H9 (cell line): Measurements from ENCODE around the gene HRC. TPM values are rescaled to one million over a fixed set of nuclear protein-coding genes. Genes with fewer than 3 reads are reported as not detected.
A peak's percentile ranks its signal among the peaks of the same experiment; 100 is the strongest.

ENCODE experiments used
- DNase-seq: peaks from one replicate; pipeline ENCODE4 v3.0.0-alpha.2; 2017
- H2AFZ ChIP-seq: one replicate; pipeline ENCODE4 v1.6.1; 2013; ENCODE audit warnings: mild to moderate bottlenecking, low read length, control low read depth, moderate library complexity
- H2AK5ac ChIP-seq: 2 replicates; pipeline ENCODE4 v1.6.1; 2013; ENCODE audit warnings: low read length, control low read depth, mixed read lengths; ENCODE audit not compliant: insufficient read length
- H2BK120ac ChIP-seq: one replicate; pipeline ENCODE4 v1.6.1; 2013; ENCODE audit warnings: low read depth, mild to moderate bottlenecking, low read length, control low read depth, inconsistent platforms; ENCODE audit not compliant: poor library complexity, severe bottlenecking
- H2BK12ac ChIP-seq: 2 replicates; pipeline ENCODE4 v1.6.1; 2013; ENCODE audit warnings: low read length, control low read depth, mixed read lengths, low read depth; ENCODE audit not compliant: insufficient read length
- H2BK15ac ChIP-seq: 2 replicates; pipeline ENCODE4 v1.6.1; 2013; ENCODE audit warnings: low read depth, low read length, control low read depth
- H2BK20ac ChIP-seq: one replicate; pipeline ENCODE4 v1.6.1; 2013; ENCODE audit warnings: low read depth, mild to moderate bottlenecking, low read length, control low read depth, inconsistent platforms; ENCODE audit not compliant: poor library complexity, severe bottlenecking
- H2BK5ac ChIP-seq: 2 replicates; pipeline ENCODE4 v1.6.1; 2013; ENCODE audit warnings: low read length, control low read depth, mixed read lengths; ENCODE audit not compliant: insufficient read length
- H3K14ac ChIP-seq: 2 replicates; pipeline ENCODE4 v1.6.1; 2013; ENCODE audit warnings: low read length, control low read depth; ENCODE audit not compliant: insufficient read depth
- H3K18ac ChIP-seq: 2 replicates; pipeline ENCODE4 v1.6.1; 2013; ENCODE audit warnings: low read depth, mild to moderate bottlenecking, mixed read lengths, low read length, control low read depth; ENCODE audit not compliant: insufficient read length
- H3K23ac ChIP-seq: 2 replicates; pipeline ENCODE4 v1.6.1; 2013; ENCODE audit warnings: low read length, control low read depth, mixed read lengths, low read depth; ENCODE audit not compliant: insufficient read length
- H3K23me2 ChIP-seq: 2 replicates; pipeline ENCODE4 v1.6.1; 2013; ENCODE audit warnings: low read depth, mild to moderate bottlenecking, mixed read lengths, low read length, control low read depth; ENCODE audit not compliant: insufficient read length, poor library complexity, severe bottlenecking
- H3K27ac ChIP-seq: 2 replicates; pipeline ENCODE4 v1.5.1; 2013; ENCODE audit warnings: low read length, control low read depth, mixed read lengths, low read depth; ENCODE audit not compliant: insufficient read length
- H3K27me3 ChIP-seq: 2 replicates; pipeline ENCODE4 v1.6.1; 2013; ENCODE audit warnings: low read length, control low read depth, inconsistent platforms; ENCODE audit not compliant: insufficient read depth
- H3K4ac ChIP-seq: 2 replicates; pipeline ENCODE4 v1.6.1; 2013; ENCODE audit warnings: low read depth, mild to moderate bottlenecking, control low read depth, inconsistent platforms, low read length, moderate library complexity
- H3K4me1 ChIP-seq: 2 replicates; pipeline ENCODE4 v1.6.1; 2013; ENCODE audit warnings: low read length, control low read depth, inconsistent platforms; ENCODE audit not compliant: insufficient read depth
- H3K4me2 ChIP-seq: 2 replicates; pipeline ENCODE4 v1.6.1; 2013; ENCODE audit warnings: low read length, control low read depth, mixed read lengths; ENCODE audit not compliant: insufficient read length, insufficient read depth
- H3K56ac ChIP-seq: 2 replicates; pipeline ENCODE4 v1.6.1; 2013; ENCODE audit warnings: low read depth, mild to moderate bottlenecking, mixed read lengths, low read length, control low read depth; ENCODE audit not compliant: insufficient read length
- H3K79me1 ChIP-seq: 2 replicates; pipeline ENCODE4 v1.6.1; 2013; ENCODE audit warnings: low read depth, mild to moderate bottlenecking, moderate library complexity, low read length, control low read depth, inconsistent platforms; ENCODE audit not compliant: insufficient read depth, poor library complexity, severe bottlenecking
- H3K79me2 ChIP-seq: 2 replicates; pipeline ENCODE4 v1.6.1; 2013; ENCODE audit warnings: low read length, control low read depth, inconsistent platforms; ENCODE audit not compliant: insufficient read depth
- H3K9ac ChIP-seq: 2 replicates; pipeline ENCODE4 v1.6.1; 2013; ENCODE audit warnings: low read length, control low read depth, mixed read lengths; ENCODE audit not compliant: insufficient read length; ENCODE audit errors: extremely low read depth
- H3K9me3 ChIP-seq: one replicate; pipeline ENCODE4 v1.6.1; 2013; ENCODE audit warnings: low read depth, low read length, inconsistent platforms; ENCODE audit not compliant: control insufficient read depth
- H3T11ph ChIP-seq: one replicate; pipeline ENCODE4 v1.6.1; 2013; ENCODE audit warnings: mild to moderate bottlenecking, low read length, control low read depth, inconsistent platforms
- H4K20me1 ChIP-seq: one replicate; pipeline ENCODE4 v1.6.1; 2013; ENCODE audit not compliant: control insufficient read depth, insufficient read length, insufficient read depth
- H4K5ac ChIP-seq: 2 replicates; pipeline ENCODE4 v1.6.1; 2013; ENCODE audit warnings: low read depth, mild to moderate bottlenecking, mixed read lengths, low read length, control low read depth; ENCODE audit not compliant: insufficient read length
- H4K8ac ChIP-seq: replicated peaks from 2 replicates; pipeline ENCODE4 v1.6.1; 2013; ENCODE audit warnings: low read length, control low read depth, mixed read lengths, low read depth; ENCODE audit not compliant: insufficient read length
- H4K91ac ChIP-seq: 2 replicates; pipeline ENCODE4 v1.6.1; 2013; ENCODE audit warnings: low read depth, mild to moderate bottlenecking, moderate library complexity, mixed read lengths, low read length, control low read depth; ENCODE audit not compliant: insufficient read length
- H3K27ac Mint-ChIP-seq, 3 experiments: 2 replicates in 2 of 3; 3 replicates in 1 of 3; pipeline ENCODE4 v1.8.0; 2020 to 2021; ENCODE audit warnings: mixed read lengths in 3 of 3, mild to moderate bottlenecking in 1 of 3, moderate library complexity in 1 of 3
- H3K27me3 Mint-ChIP-seq: 2 replicates; pipeline ENCODE4 v1.8.0; 2021; ENCODE audit warnings: low read depth, mild to moderate bottlenecking, moderate library complexity, mixed read lengths
- H3K36me3 Mint-ChIP-seq, 3 experiments: 2 replicates in 2 of 3; 3 replicates in 1 of 3; pipeline ENCODE4 v1.8.0; 2020 to 2021; ENCODE audit warnings: low read depth in 3 of 3, mixed read lengths in 3 of 3; ENCODE audit not compliant: insufficient read depth in 1 of 3
- H3K4me1 Mint-ChIP-seq, 2 experiments: 2 replicates each; pipeline ENCODE4 v1.8.0; 2020; ENCODE audit warnings: mixed read lengths in 2 of 2
- H3K4me3 Mint-ChIP-seq, 2 experiments: 2 replicates in 1 of 2; 3 replicates in 1 of 2; pipeline ENCODE4 v1.8.0; 2020 to 2021; ENCODE audit warnings: mild to moderate bottlenecking in 2 of 2, mixed read lengths in 2 of 2, moderate library complexity in 1 of 2
- H3K9me3 Mint-ChIP-seq, 2 experiments: 2 replicates in 1 of 2; 3 replicates in 1 of 2; pipeline ENCODE4 v1.8.0; 2020; ENCODE audit warnings: mild to moderate bottlenecking in 2 of 2, mixed read lengths in 2 of 2, moderate library complexity in 1 of 2
- CTCF ChIP-seq: fragments of 200-600 bp; sonication (generic); conservative IDR thresholded peaks from 3 replicates; pipeline ENCODE4 v1.8.0; 2021; ENCODE audit warnings: antibody characterized with exemption, mild to moderate bottlenecking
- WGBS: extraction: QIAGEN DNeasy Blood & Tissue Kit; methylation state at CpG from one replicate; pipeline ENCODE4 v1.1.7; 2013; ENCODE audit warnings: missing lambda C conversion rate, low lambda C conversion rate, mixed read lengths; ENCODE audit not compliant: insufficient read length; ENCODE audit errors: extremely low coverage; 5-methylcytosine and 5-hydroxymethylcytosine counted together
- total RNA-seq: library from RNA; stranded (reverse); gene quantifications from 2 replicates; pipeline ENCODE4 v1.2.1, GENCODE V29; 2021

Gene HRC
- total RNA-seq, 1 experiment from 2014 or later: 1.8 TPM

GRCh38 chr19:49152119-49152550 lies 3.1 kb downstream of the HRC start:
- DNase-seq: no peak
- WGBS: no CpG with 5 or more reads among the region's 10 CpGs
- Histone ChIP-seq H3K27me3 (no peaks in the 10 kb centered on the region; the same call in 1 of the 2 replicates), H2AK5ac (no peak overlapping the region), H3K4me2 (peak overlapping the region; percentile 54), H2AFZ (no peak overlapping the region), H2BK5ac (no peak overlapping the region), H3K4me1 (peaks cover 7% of the 10 kb centered on the region; the same call in 1 of the 2 replicates), H3K56ac (no peak overlapping the region), H3K9me3 (no peaks in the 10 kb centered on the region), H3K23ac (no peak overlapping the region), H3K9ac (no peak overlapping the region), H3K27ac (no peak overlapping the region), H3K23me2 (peaks cover 17% of the 10 kb centered on the region), H4K20me1 (no peaks in the 10 kb centered on the region), H2BK120ac (no peak overlapping the region), H4K91ac (no peak overlapping the region), H3K14ac (no peak overlapping the region), H2BK20ac (no peak overlapping the region), H2BK12ac (no peak overlapping the region), H3K18ac (no peak overlapping the region), H4K8ac (no peak overlapping the region), H4K5ac (no peak overlapping the region), H3K4ac (no peak overlapping the region), H3K79me1 (no peaks in the 10 kb centered on the region), H3K79me2 (no peaks in the 10 kb centered on the region), H2BK15ac (no peak overlapping the region; the same call in 1 of the 2 replicates), H3T11ph (no peak overlapping the region)
- Mint-ChIP-seq H3K4me3 (peak overlapping the region in 1 of 2 experiments; percentile 96; a peak in 4 of 5 replicates), H3K27ac (no peak overlapping the region), H3K27me3 (peaks cover 43% of the 10 kb centered on the region), H3K4me1 (peaks cover 16 to 52% of the 10 kb centered on the region in 2 experiments), H3K36me3 (peaks cover 0 to 10% (median 0%) of the 10 kb centered on the region in 3 experiments; a peak in 3 of 7 replicates), H3K9me3 (peaks cover 0 to 6% of the 10 kb centered on the region in 2 experiments; a peak in 2 of 5 replicates)
- no peak for TF ChIP-seq CTCF
